K562 (cell line): Measurements from ENCODE around the gene ACR. TPM values are rescaled to one million over a fixed set of nuclear protein-coding genes. Genes with fewer than 3 reads are reported as not detected.

Experiments
- ARID3A ChIP-seq: IDR thresholded peaks from 2 replicates; pipeline ENCODE4 v1.6.1; 2012; ENCODE audit warnings: low read depth, low read length, improper control_type of control experiment, borderline replicate concordance
- CREB5 ChIP-seq: fragments of 250-450 bp; sonication (Bioruptor Pico); IDR thresholded peaks from 2 replicates; pipeline ENCODE4 v1.5.0; 2020; ENCODE audit warnings: mild to moderate bottlenecking
- CTCF ChIP-seq, 3 experiments: IDR thresholded peaks in 2 of 3; conservative IDR thresholded peaks in 1 of 3; 2 replicates each; pipeline ENCODE4 v1.5.1; 2011 to 2012; ENCODE audit warnings: low read length in 3 of 3, mild to moderate bottlenecking in 3 of 3, control low read depth in 2 of 3, improper control_type of control experiment in 1 of 3, inconsistent platforms in 1 of 3, low read depth in 1 of 3, mixed read lengths in 1 of 3, moderate library complexity in 1 of 3; ENCODE audit not compliant: insufficient read depth in 2 of 3
- E4F1 ChIP-seq: fragments of 250-450 bp; sonication (Bioruptor Pico); IDR thresholded peaks from 2 replicates; pipeline ENCODE4 v1.5.0; 2021; ENCODE audit warnings: mild to moderate bottlenecking, borderline replicate concordance
- MLLT1 ChIP-seq, 2 experiments: fragments of 450-650 bp; IDR thresholded peaks; 2 replicates each; pipeline ENCODE4 v1.6.1; 2016
- MNT ChIP-seq, 2 experiments: fragments of 450-650 bp; conservative IDR thresholded peaks; 2 replicates each; pipeline ENCODE4 v1.6.1; 2017; ENCODE audit warnings: mild to moderate bottlenecking in 2 of 2, moderate library complexity in 2 of 2
- MTF1 ChIP-seq: fragments of 250-450 bp; sonication (Bioruptor Pico); IDR thresholded peaks from 2 replicates; pipeline ENCODE4 v1.9.0; 2021; ENCODE audit warnings: moderate library complexity, mild to moderate bottlenecking, inconsistent platforms, borderline replicate concordance
- ZC3H8 ChIP-seq: fragments of 450-650 bp; IDR thresholded peaks from 2 replicates; pipeline ENCODE4 v1.6.1; 2017
- ZNF143 ChIP-seq: sonication (generic); formaldehyde crosslinking; IDR thresholded peaks from 2 replicates; pipeline ENCODE4 v1.9.0; 2022; ENCODE audit warnings: mild to moderate bottlenecking, missing genetic modification reagents
- ZNF655 ChIP-seq: fragments of 250-450 bp; sonication (Bioruptor Pico); IDR thresholded peaks from 2 replicates; pipeline ENCODE4 v1.5.0; 2021
- polyA plus RNA-seq, 8 experiments: library from polyadenylated mRNA; depleted of rRNA in 4 of 8; stranded (reverse) in 5 of 8; unstranded in 3 of 8; fragments of >200 nt; fragmentation: Nextera tagmentation in 2 of 8; fragmentation: Illumina TruSeq in 1 of 8; extraction: Ambion mirVana in 2 of 8; extraction: Trizol in 1 of 8; gene quantifications; 2 replicates each; pipeline versions ENCODE4 v1.2.1 to v1.2.3, GENCODE V29; 2011 to 2014; ENCODE audit warnings: inconsistent platforms in 1 of 8, missing spikeins in 1 of 8
- total RNA-seq, 7 experiments: library from RNA; depleted of rRNA in 6 of 7; stranded (reverse); fragments of >200 nt in 6 of 7; fragmentation: Illumina TruSeq in 2 of 7; extraction: Trizol in 2 of 7; gene quantifications; 2 replicates each; pipeline versions ENCODE4 v1.2.1 to v1.2.3, GENCODE V29; 2011 to 2021; ENCODE audit warnings: low replicate concordance in 1 of 7

Gene ACR
- total and polyA plus RNA-seq, 9 of the 15 experiments (the other 6 are each of a cell fraction or from before 2014, with no cell fraction given), result not detected

GRCh38 chr22:50691521-50691920, 46.5 kb upstream of the ACR start (continued):
- TF ChIP-seq ZNF655 (CRISPR knock-in tag) (no peak), CTCF (IDR thresholded peaks at IDR 0.05 in 2 of 3, conservative IDR thresholded peaks at IDR 0.05 in 1 of 3; ENCODE audit: insufficient read depth in 2 of 3, low read depth in 1 of 3, low read length in 3 of 3) (peak; percentile 46 to 72 (median 60); a peak in 4 of 6 replicates), ZC3H8 (no peak), MLLT1 (IDR thresholded peaks at IDR 0.05) (no peak), CREB5 (CRISPR knock-in tag) (no peak), ZNF143 (CRISPR knock-in tag) (no peak), E4F1 (CRISPR knock-in tag) (no peak), MTF1 (CRISPR knock-in tag) (no peak), ARID3A (no peak), MNT (conservative IDR thresholded peaks at IDR 0.05) (no peak)
